ENCODE data around the gene ZFP92.

GRCh38 chrX:153456161-153456560, 44.9 kb downstream of the ZFP92 start:
- no peak for TF ChIP-seq POLR2A (IDR thresholded peaks at IDR 0.05; ENCODE audit: low read depth, low read length)
- TF ChIP-seq POLR2AphosphoS5 (IDR thresholded peaks at IDR 0.05; ENCODE audit: low read depth, low read length): no peak
- no peak for TF ChIP-seq TAF1 (IDR thresholded peaks at IDR 0.05; ENCODE audit: low read depth, low read length)
- TF ChIP-seq POU2F2 (IDR thresholded peaks at IDR 0.05; ENCODE audit: low read depth, low read length): no peak
- TF ChIP-seq SPI1 (IDR thresholded peaks at IDR 0.05; ENCODE audit: low read depth, low read length): no peak
- TF ChIP-seq PAX5 (IDR thresholded peaks at IDR 0.05; ENCODE audit: insufficient read depth, low read length, severe bottlenecking): no peak
